Measurements from ENCODE around the gene DNAH8.

- TF ChIP-seq, protein P1, sequence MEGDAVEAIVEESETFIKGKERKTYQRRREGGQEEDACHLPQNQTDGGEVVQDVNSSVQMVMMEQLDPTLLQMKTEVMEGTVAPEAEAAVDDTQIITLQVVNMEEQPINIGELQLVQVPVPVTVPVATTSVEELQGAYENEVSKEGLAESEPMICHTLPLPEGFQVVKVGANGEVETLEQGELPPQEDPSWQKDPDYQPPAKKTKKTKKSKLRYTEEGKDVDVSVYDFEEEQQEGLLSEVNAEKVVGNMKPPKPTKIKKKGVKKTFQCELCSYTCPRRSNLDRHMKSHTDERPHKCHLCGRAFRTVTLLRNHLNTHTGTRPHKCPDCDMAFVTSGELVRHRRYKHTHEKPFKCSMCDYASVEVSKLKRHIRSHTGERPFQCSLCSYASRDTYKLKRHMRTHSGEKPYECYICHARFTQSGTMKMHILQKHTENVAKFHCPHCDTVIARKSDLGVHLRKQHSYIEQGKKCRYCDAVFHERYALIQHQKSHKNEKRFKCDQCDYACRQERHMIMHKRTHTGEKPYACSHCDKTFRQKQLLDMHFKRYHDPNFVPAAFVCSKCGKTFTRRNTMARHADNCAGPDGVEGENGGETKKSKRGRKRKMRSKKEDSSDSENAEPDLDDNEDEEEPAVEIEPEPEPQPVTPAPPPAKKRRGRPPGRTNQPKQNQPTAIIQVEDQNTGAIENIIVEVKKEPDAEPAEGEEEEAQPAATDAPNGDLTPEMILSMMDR (conservative IDR thresholded peaks at IDR 0.05; ENCODE audit: low read depth, low read length), result no peak
- TF ChIP-seq EZH2 (IDR thresholded peaks at IDR 0.05; ENCODE audit: low read length, unreplicated experiment), result no peak
These were observed 118.2 kb downstream of the DNAH8 start for GRCh38 chr6:38833320-38833719.
